Subcutaneous abdominal adipose tissue (tissue), 5 donors: ENCODE data around the gene ARSH.
"Not testable (repeated sequence)": the region's sequence is repeated elsewhere in the genome, so short reads cannot be mapped to it uniquely, and the experiment has no call there.

Experiments used
- H3K27ac ChIP-seq: one replicate; pipeline ENCODE4 v1.7.0; 2013; ENCODE audit warnings: low read depth, mild to moderate bottlenecking, inconsistent platforms, low read length, moderate library complexity
- H3K27me3 ChIP-seq, 5 donors: one replicate each; pipeline ENCODE4 v1.7.0; 2013; ENCODE audit warnings: low read length in 5 of 5, inconsistent platforms in 1 of 5; ENCODE audit not compliant: control insufficient read depth in 5 of 5, insufficient read depth in 4 of 5
- H3K36me3 ChIP-seq, 5 donors: one replicate each; pipeline ENCODE4 v1.7.0; 2013; ENCODE audit warnings: low read length in 5 of 5; ENCODE audit not compliant: control insufficient read depth in 5 of 5, insufficient read depth in 5 of 5
- H3K4me1 ChIP-seq, 5 donors: one replicate each; pipeline ENCODE4 v1.7.0; 2013; ENCODE audit warnings: low read length in 5 of 5, mild to moderate bottlenecking in 3 of 5, moderate library complexity in 1 of 5; ENCODE audit not compliant: control insufficient read depth in 5 of 5, insufficient read depth in 5 of 5
- H3K4me3 ChIP-seq, 5 donors: one replicate each; pipeline ENCODE4 v1.7.0; 2013; ENCODE audit warnings: low read length in 5 of 5, low read depth in 1 of 5
- H3K9ac ChIP-seq, 5 donors: one replicate each; pipeline ENCODE4 v1.7.0; 2013; ENCODE audit warnings: low read length in 5 of 5, mild to moderate bottlenecking in 4 of 5, moderate library complexity in 3 of 5
- H3K9me3 ChIP-seq, 5 donors: one replicate each; pipeline ENCODE4 v1.7.0; 2013; ENCODE audit warnings: low read length in 5 of 5; ENCODE audit not compliant: control insufficient read depth in 5 of 5
- donor health status: healthy.
- donor health status: healthy.
- donor health status: healthy.
- donor health status: healthy.
- donor health status: healthy.

The ARSH gene

GRCh38 chrX:3006495-3006894 is at the start of gene ARSH:
ARSH (plus strand) TSS chrX:3006546; CDS start chrX:3006613, 67 bp downstream.
- Histone ChIP-seq H3K9me3 (peaks cover 0 to 16% (median 9%) of the 10 kb centered on the region in 5 donors), H3K27ac (no peak within 1 kb of the TSS), H3K4me3 (no peak within 1 kb of the TSS), H3K36me3 (no peaks in the 10 kb centered on the region), H3K4me1 (no peaks in the 10 kb centered on the region), H3K9ac (no peak within 1 kb of the TSS), H3K27me3 (no peaks in the 10 kb centered on the region)

GRCh38 chrX:2958199-2958598 is 48.1 kb upstream of the ARSH start:
- no peak overlapping the region for H3K9ac ChIP-seq
- H3K4me3 ChIP-seq: no peak overlapping the region
- H3K27me3 ChIP-seq: peaks cover 6 to 15% (median 8%) of the 10 kb centered on the region in 5 donors
- no peaks in the 10 kb centered on the region for H3K36me3 ChIP-seq
- no peaks in the 10 kb centered on the region for H3K9me3 ChIP-seq
- H3K27ac ChIP-seq: no peak overlapping the region
- H3K4me1 ChIP-seq: no peaks in the 10 kb centered on the region

- no peaks in the 10 kb centered on the region for H3K4me1 ChIP-seq
- H3K27me3 ChIP-seq: peaks cover 6 to 19% (median 12%) of the 10 kb centered on the region in 5 donors
- no peaks in the 10 kb centered on the region for H3K9me3 ChIP-seq
- H3K27ac ChIP-seq: no peak overlapping the region
- H3K4me3 ChIP-seq: no peak overlapping the region
- H3K36me3 ChIP-seq: no peaks in the 10 kb centered on the region
- no peak overlapping the region for H3K9ac ChIP-seq
Measured at GRCh38 chrX:2960861-2961515, 45.4 kb upstream of the ARSH start.

- Histone ChIP-seq H3K36me3 (no peaks in the 10 kb centered on the region), H3K27ac (no peak overlapping the region), H3K9me3 (no peaks in the 10 kb centered on the region), H3K9ac (no peak overlapping the region), H3K4me1 (no peaks in the 10 kb centered on the region), H3K27me3 (peaks cover 6 to 19% (median 10%) of the 10 kb centered on the region in 5 donors), H3K4me3 (no peak overlapping the region)
Measured at GRCh38 chrX:2962381-2962780, 44.0 kb upstream of the ARSH start.

- H3K9me3 ChIP-seq, H3K4me1 ChIP-seq, H3K9ac ChIP-seq, H3K4me3 ChIP-seq, H3K27ac ChIP-seq, H3K36me3 ChIP-seq: not testable (repeated sequence)
- H3K27me3 ChIP-seq: peaks cover 6 to 19% (median 11%) of the 10 kb centered on the region in 5 donors
Measured at GRCh38 chrX:2963449-2963848, 42.9 kb upstream of the ARSH start.

- H3K27ac ChIP-seq, H3K9ac ChIP-seq, H3K4me3 ChIP-seq, H3K36me3 ChIP-seq, H3K9me3 ChIP-seq: not testable (repeated sequence)
- Histone ChIP-seq H3K4me1 (peaks cover 0 to 11% (median 6%) of the 10 kb centered on the region in 5 donors), H3K27me3 (peaks cover 6 to 14% (median 8%) of the 10 kb centered on the region in 5 donors)
Measured at GRCh38 chrX:2963992-2964794, 42.2 kb upstream of the ARSH start.

GRCh38 chrX:2965965-2966364 is 40.4 kb upstream of the ARSH start:
- Histone ChIP-seq H3K4me3 (no peak overlapping the region), H3K27me3 (peaks cover 4 to 21% (median 5%) of the 10 kb centered on the region in 5 donors), H3K4me1 (peaks cover 0 to 11% (median 6%) of the 10 kb centered on the region in 5 donors), H3K36me3 (no peaks in the 10 kb centered on the region), H3K9me3 (no peaks in the 10 kb centered on the region), H3K9ac (no peak overlapping the region), H3K27ac (no peak overlapping the region)

- H3K9me3 ChIP-seq: no peaks in the 10 kb centered on the region
- H3K27ac ChIP-seq: no peak overlapping the region
Measured at GRCh38 chrX:2967012-2967411, 39.3 kb upstream of the ARSH start.

GRCh38 chrX:2967584-2967983 is 38.8 kb upstream of the ARSH start:
- Histone ChIP-seq H3K27ac (no peak overlapping the region), H3K9me3 (no peaks in the 10 kb centered on the region)

More at GRCh38 chrX:2967012-2967411, 39.3 kb upstream of the ARSH start:
- H3K4me3 ChIP-seq: no peak overlapping the region
- no peak overlapping the region for H3K9ac ChIP-seq
- peaks cover 0 to 11% (median 6%) of the 10 kb centered on the region in 5 donors for H3K4me1 ChIP-seq
- no peaks in the 10 kb centered on the region for H3K36me3 ChIP-seq
- peaks cover 3 to 19% (median 4%) of the 10 kb centered on the region in 5 donors for H3K27me3 ChIP-seq

More at GRCh38 chrX:2967584-2967983, 38.8 kb upstream of the ARSH start:
- Histone ChIP-seq H3K27me3 (peaks cover 0 to 16% (median 4%) of the 10 kb centered on the region in 5 donors), H3K9ac (no peak overlapping the region), H3K4me1 (peaks cover 0 to 11% (median 6%) of the 10 kb centered on the region in 5 donors), H3K36me3 (no peaks in the 10 kb centered on the region), H3K4me3 (peak overlapping the region in 3 of 5 donors; percentile 5 to 57 (median 42))
